GM12874 (cell line): Measurements from ENCODE around the gene SUMO4.

Experiments
- CTCF ChIP-seq: IDR thresholded peaks from 2 replicates; pipeline ENCODE4 v1.5.1; 2011; ENCODE audit warnings: low read depth, mild to moderate bottlenecking, control low read depth, low read length, moderate library complexity; ENCODE audit not compliant: insufficient read depth

The SUMO4 gene

DNA sequence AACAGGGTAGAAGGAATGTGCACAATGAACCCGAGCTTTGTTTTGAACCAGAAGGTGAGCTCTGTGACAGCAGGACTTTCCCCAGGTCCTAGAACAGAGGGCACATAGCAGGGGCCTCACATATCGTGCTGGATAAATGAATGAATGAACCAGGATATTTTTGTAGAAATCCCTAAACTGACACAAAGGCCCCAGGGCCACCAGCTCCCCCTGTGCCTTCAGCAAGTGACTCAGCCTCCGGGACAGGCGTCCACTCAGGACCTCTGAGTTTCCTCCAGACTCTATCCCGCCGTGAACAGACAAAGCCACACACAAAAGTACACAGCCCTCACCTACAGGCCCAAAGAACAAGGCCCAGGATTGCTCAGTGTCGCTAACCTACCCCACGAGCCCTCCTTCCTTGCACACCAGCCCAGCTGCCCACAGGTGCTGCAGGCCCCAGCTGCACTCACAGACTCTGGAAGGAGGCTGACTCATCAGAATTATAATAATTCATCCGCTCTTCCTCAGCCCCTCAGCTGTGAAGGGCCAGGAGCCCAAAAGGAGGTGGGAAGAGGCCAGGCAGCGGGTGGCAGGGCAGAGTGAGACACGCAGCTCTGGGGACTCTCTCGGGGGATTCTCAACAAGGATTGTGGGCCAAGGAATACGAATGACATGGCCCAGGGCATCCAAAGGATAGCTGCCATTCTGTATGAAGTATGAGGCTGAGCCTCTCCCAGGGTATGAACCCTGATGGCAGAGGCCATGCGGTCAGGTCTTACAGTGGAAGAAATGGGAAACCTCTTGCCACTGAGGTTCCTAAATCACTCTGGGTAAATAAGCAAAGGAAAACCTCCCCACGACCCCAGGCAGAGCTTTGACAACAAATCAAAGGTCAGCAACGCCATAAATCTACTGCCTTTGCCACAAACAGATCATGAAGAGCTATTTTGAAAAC is 40.9 kb downstream of the SUMO4 start:
- TF ChIP-seq CTCF = no peak

DNA sequence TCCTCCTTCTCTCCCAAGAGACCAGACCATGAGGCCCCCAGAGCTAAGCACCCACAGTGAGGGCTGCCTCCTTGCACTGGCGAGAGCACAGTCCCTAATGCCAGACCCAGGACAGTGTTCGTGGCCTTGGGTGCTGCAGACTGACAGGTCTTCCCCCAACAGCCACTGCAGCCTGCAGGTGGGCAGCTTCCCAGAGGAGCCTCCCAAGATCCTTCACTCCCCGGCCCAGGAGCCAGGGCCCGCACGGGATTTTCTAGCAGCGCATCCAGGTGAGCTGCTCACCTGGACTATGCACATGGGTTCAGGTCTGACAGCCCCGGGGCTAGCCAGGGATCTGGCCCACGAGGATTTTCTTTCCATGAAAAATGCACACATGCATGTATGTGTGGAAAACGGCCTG is 41.7 kb downstream of the SUMO4 start:
- no peak for TF ChIP-seq CTCF

GRCh38 chr6:149443411-149444181 is 43.5 kb downstream of the SUMO4 start:
- TF ChIP-seq CTCF = no peak

DNA sequence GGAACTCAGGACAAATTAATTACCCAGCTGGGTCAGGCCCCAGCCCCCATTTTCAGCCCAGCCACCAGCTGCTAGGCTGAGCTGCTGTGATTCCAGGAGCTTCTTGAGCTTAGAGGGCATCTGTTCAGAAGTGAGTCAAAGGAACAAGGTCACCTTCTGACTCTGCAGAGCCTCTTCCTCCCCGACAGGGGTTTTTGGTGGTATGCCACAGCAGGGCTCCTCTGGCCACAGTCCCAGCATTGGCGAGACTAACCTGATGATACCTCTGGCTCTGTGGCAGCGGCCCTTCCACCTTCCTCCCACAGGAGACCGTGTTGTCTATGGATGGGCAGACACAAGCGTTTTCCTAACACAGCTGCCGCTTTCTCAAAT is 45.0 kb downstream of the SUMO4 start:
- no peak for TF ChIP-seq CTCF

- no peak for TF ChIP-seq CTCF
Observed at GRCh38 chr6:149445573-149445972, 45.5 kb downstream of the SUMO4 start.

GRCh38 chr6:149446791-149447376 is 46.8 kb downstream of the SUMO4 start:
- no peak for TF ChIP-seq CTCF

DNA sequence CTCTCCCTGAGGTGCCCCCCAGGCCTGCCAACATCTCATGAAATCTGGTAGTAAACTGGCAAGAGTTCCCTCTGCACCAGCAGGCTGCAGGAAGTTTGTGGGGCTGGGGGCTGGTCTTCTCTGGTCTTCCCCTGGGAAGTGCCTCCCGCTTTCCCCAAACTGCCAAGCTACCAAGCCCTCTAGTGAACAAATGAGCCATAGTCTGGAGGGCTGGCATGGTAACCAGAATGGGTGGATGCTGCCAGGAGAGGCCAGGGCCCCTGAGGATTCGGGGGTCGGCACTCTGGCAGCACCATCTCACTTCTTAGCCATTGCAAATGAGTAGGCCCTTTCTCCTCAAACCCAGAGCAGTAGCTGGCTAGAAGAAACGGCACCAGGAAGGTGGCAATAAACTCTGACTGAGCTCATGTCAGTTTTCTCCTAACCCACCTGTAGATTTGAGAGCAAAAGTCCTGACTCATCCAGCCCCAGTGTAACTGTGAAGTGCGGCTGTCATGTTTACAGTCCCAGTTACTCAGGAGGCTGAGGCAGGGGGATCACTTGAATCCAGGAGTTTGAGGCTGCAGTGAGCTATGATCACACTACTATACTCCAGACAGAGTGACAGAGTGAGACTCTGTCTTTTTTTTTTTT is 48.9 kb downstream of the SUMO4 start:
- TF ChIP-seq CTCF = no peak
